GM19438 (cell line): ENCODE results near the gene MRPS27.

Source experiments
- ATAC-seq: cut with Tn5 transposase; IDR thresholded peaks from one replicate; pipeline ENCODE4 v1.9.1; 2021; ENCODE audit warnings: low read depth; ENCODE audit not compliant: unreplicated experiment

MRPS27 gene

GRCh38 chr5:72267685-72268084 is 52.4 kb downstream of the MRPS27 start:
- ATAC-seq = no peak

GRCh38 chr5:72266862-72267261 is 53.2 kb downstream of the MRPS27 start:
- no peak for ATAC-seq

- no peak for ATAC-seq
Measured at GRCh38 chr5:72265032-72265877, 54.8 kb downstream of the MRPS27 start.

GRCh38 chr5:72256536-72256935 is 63.5 kb downstream of the MRPS27 start:
- no peak for ATAC-seq

- ATAC-seq = no peak
Measured at GRCh38 chr5:72255670-72256069, 64.4 kb downstream of the MRPS27 start.

GRCh38 chr5:72255237-72255636 is 64.8 kb downstream of the MRPS27 start:
- ATAC-seq = no peak

- ATAC-seq = no peak
Measured at GRCh38 chr5:72252574-72253155, 67.4 kb downstream of the MRPS27 start.

GRCh38 chr5:72252008-72252407 is 68.0 kb downstream of the MRPS27 start:
- ATAC-seq = no peak

GRCh38 chr5:72251386-72251785 is 68.7 kb downstream of the MRPS27 start:
- ATAC-seq = no peak

- no peak for ATAC-seq
Measured at GRCh38 chr5:72248410-72248981, 71.5 kb downstream of the MRPS27 start.

GRCh38 chr5:72246954-72247442 is 73.0 kb downstream of the MRPS27 start:
- no peak for ATAC-seq

- no peak for ATAC-seq
Measured at GRCh38 chr5:72245951-72246532, 74.0 kb downstream of the MRPS27 start.

GRCh38 chr5:72245546-72245945 is 74.5 kb downstream of the MRPS27 start:
- ATAC-seq = no peak

- peak; percentile 92 for ATAC-seq
Measured at GRCh38 chr5:72244862-72245371, 75.1 kb downstream of the MRPS27 start.

GRCh38 chr5:72243706-72244105 is 76.3 kb downstream of the MRPS27 start:
- no peak for ATAC-seq

- ATAC-seq = no peak
Measured at GRCh38 chr5:72242796-72243475, 77.1 kb downstream of the MRPS27 start.

GRCh38 chr5:72241346-72242003 is 78.6 kb downstream of the MRPS27 start:
- ATAC-seq = no peak

GRCh38 chr5:72238712-72239445 is 81.2 kb downstream of the MRPS27 start:
- no peak for ATAC-seq

- ATAC-seq = no peak
Measured at GRCh38 chr5:72237879-72238278, 82.2 kb downstream of the MRPS27 start.
